ENCODE data around the gene ARAP3.

DNA sequence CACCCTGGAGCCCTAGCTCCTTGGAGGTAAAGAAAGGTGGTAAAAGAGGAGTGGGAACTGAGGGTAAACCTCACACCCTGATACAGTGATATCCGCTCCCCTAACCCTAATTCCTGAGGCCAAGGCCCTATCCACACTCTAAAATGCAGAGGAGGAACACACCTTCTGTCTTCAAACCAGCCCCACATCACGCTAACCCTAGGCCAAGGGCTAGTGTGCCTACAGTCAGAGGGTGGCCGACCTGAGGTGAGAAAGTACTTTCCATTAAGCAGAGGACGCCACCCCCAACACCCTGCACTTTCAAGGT is 46.0 kb downstream of the ARAP3 start:
- TF ChIP-seq POLR2AphosphoS5 (IDR thresholded peaks at IDR 0.05; ENCODE audit: insufficient read depth, low read depth, low read length), result no peak
- no peak for TF ChIP-seq CTCF (IDR thresholded peaks at IDR 0.05; ENCODE audit: extremely low read depth in 1 of 2, insufficient read depth in 1 of 2, low read depth in 1 of 2, low read length in 2 of 2)
- TF ChIP-seq MYC (IDR thresholded peaks at IDR 0.05; ENCODE audit: low read depth, low read length), result no peak
- TF ChIP-seq, protein P1, sequence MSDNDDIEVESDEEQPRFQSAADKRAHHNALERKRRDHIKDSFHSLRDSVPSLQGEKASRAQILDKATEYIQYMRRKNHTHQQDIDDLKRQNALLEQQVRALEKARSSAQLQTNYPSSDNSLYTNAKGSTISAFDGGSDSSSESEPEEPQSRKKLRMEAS (IDR thresholded peaks at IDR 0.05; ENCODE audit: insufficient read depth, insufficient read length), result no peak
- no peak for TF ChIP-seq POLR2A (IDR thresholded peaks at IDR 0.05; ENCODE audit: low read depth, low read length)
- TF ChIP-seq JUN (IDR thresholded peaks at IDR 0.05; ENCODE audit: borderline replicate concordance, insufficient read depth, insufficient read length, low read depth), result no peak
- TF ChIP-seq GATA2 (IDR thresholded peaks at IDR 0.05; ENCODE audit: insufficient read depth, insufficient read length, low read depth, low read length), result no peak

Measured in endothelial cell of umbilical vein (primary cell).